ENCODE measurements around the gene DCAF16.

GRCh38 chr4:17762726-17763125, 47.8 kb downstream of the DCAF16 start:
- TF ChIP-seq CTCF (IDR thresholded peaks at IDR 0.05): no peak
- no peak for TF ChIP-seq EP300 (IDR thresholded peaks at IDR 0.05)

Data from stomach (tissue), 4 donors.